Rectal smooth muscle tissue (tissue), 1 donor: ENCODE data around the gene PRB3.

Source experiments
- H3K27ac ChIP-seq: one replicate; pipeline ENCODE4 v1.7.0; 2013; ENCODE audit warnings: low read depth, low read length, inconsistent platforms
- H3K27me3 ChIP-seq: one replicate; pipeline ENCODE4 v1.7.0; 2013; ENCODE audit warnings: low read length; ENCODE audit not compliant: control insufficient read depth, insufficient read depth
- H3K36me3 ChIP-seq: one replicate; pipeline ENCODE4 v1.7.0; 2013; ENCODE audit warnings: low read length; ENCODE audit not compliant: control insufficient read depth, insufficient read depth
- H3K4me1 ChIP-seq: one replicate; pipeline ENCODE4 v1.7.0; 2013; ENCODE audit warnings: low read length; ENCODE audit not compliant: control insufficient read depth, insufficient read depth
- H3K4me3 ChIP-seq: one replicate; pipeline ENCODE4 v1.7.0; 2013; ENCODE audit warnings: low read length
- H3K9ac ChIP-seq: one replicate; pipeline ENCODE4 v1.7.0; 2013; ENCODE audit warnings: low read length

Gene PRB3

GRCh38 chr12:11269607-11270006, at the start of gene PRB3:
Gene PRB3 (minus strand): TSS chr12:11269707. CDS start chr12:11269669, 38 bp downstream.
- H3K36me3 ChIP-seq = no peaks in the 10 kb centered on the region
- no peaks in the 10 kb centered on the region for H3K4me1 ChIP-seq
- no peak within 1 kb of the TSS for H3K27ac ChIP-seq
- H3K4me3 ChIP-seq = no peak within 1 kb of the TSS
- H3K9ac ChIP-seq = no peak within 1 kb of the TSS
- H3K27me3 ChIP-seq = no peaks in the 10 kb centered on the region

GRCh38 chr12:11310336-11310735, 40.8 kb upstream of the PRB3 start, which contains the start of gene PRB4:
Gene PRB4 (minus strand): TSS chr12:11310436. CDS start chr12:11310398, 38 bp downstream.
- H3K9ac ChIP-seq = no peak within 1 kb of the TSS
- H3K4me1 ChIP-seq = no peaks in the 10 kb centered on the region
- no peak within 1 kb of the TSS for H3K27ac ChIP-seq
- no peak within 1 kb of the TSS for H3K4me3 ChIP-seq
- H3K36me3 ChIP-seq = no peaks in the 10 kb centered on the region
- H3K27me3 ChIP-seq = no peaks in the 10 kb centered on the region

- no peak overlapping the region for H3K9ac ChIP-seq
- H3K27ac ChIP-seq = no peak overlapping the region
- H3K4me1 ChIP-seq = no peaks in the 10 kb centered on the region
- no peaks in the 10 kb centered on the region for H3K27me3 ChIP-seq
- H3K4me3 ChIP-seq = no peak overlapping the region
- no peaks in the 10 kb centered on the region for H3K36me3 ChIP-seq
Observed at GRCh38 chr12:11307143-11307542, 37.6 kb upstream of the PRB3 start.

GRCh38 chr12:11273449-11273848, 3.9 kb upstream of the PRB3 start:
- H3K4me3 ChIP-seq = no peak overlapping the region
- H3K4me1 ChIP-seq = no peaks in the 10 kb centered on the region
- H3K36me3 ChIP-seq = no peaks in the 10 kb centered on the region
- H3K27ac ChIP-seq = no peak overlapping the region
- H3K9ac ChIP-seq = no peak overlapping the region
- H3K27me3 ChIP-seq = no peaks in the 10 kb centered on the region

GRCh38 chr12:11264501-11264900, 5.0 kb downstream of the PRB3 start:
- H3K4me1 ChIP-seq = no peaks in the 10 kb centered on the region
- no peak overlapping the region for H3K27ac ChIP-seq
- no peak overlapping the region for H3K4me3 ChIP-seq
- H3K27me3 ChIP-seq = no peaks in the 10 kb centered on the region
- H3K36me3 ChIP-seq = no peaks in the 10 kb centered on the region
- no peak overlapping the region for H3K9ac ChIP-seq

GRCh38 chr12:11246489-11246888, 23.0 kb downstream of the PRB3 start:
- H3K27ac ChIP-seq = no peak overlapping the region
- no peaks in the 10 kb centered on the region for H3K4me1 ChIP-seq
- no peak overlapping the region for H3K4me3 ChIP-seq
- no peaks in the 10 kb centered on the region for H3K36me3 ChIP-seq
- H3K9ac ChIP-seq = no peak overlapping the region
- H3K27me3 ChIP-seq = no peaks in the 10 kb centered on the region

GRCh38 chr12:11242656-11243055, 26.9 kb downstream of the PRB3 start:
- Histone ChIP-seq H3K9ac (no peak overlapping the region), H3K27ac (no peak overlapping the region), H3K4me3 (no peak overlapping the region), H3K4me1 (no peaks in the 10 kb centered on the region), H3K36me3 (no peaks in the 10 kb centered on the region), H3K27me3 (no peaks in the 10 kb centered on the region)

GRCh38 chr12:11240348-11240930, 29.1 kb downstream of the PRB3 start:
- H3K27me3 ChIP-seq = no peaks in the 10 kb centered on the region
- H3K4me3 ChIP-seq = no peak overlapping the region
- no peak overlapping the region for H3K27ac ChIP-seq
- H3K36me3 ChIP-seq = no peaks in the 10 kb centered on the region
- no peaks in the 10 kb centered on the region for H3K4me1 ChIP-seq
- no peak overlapping the region for H3K9ac ChIP-seq

GRCh38 chr12:11238275-11238674, 31.2 kb downstream of the PRB3 start:
- Histone ChIP-seq H3K27ac (no peak overlapping the region), H3K4me1 (no peaks in the 10 kb centered on the region), H3K9ac (no peak overlapping the region), H3K36me3 (no peaks in the 10 kb centered on the region), H3K27me3 (no peaks in the 10 kb centered on the region), H3K4me3 (no peak overlapping the region)

- Histone ChIP-seq H3K36me3 (no peaks in the 10 kb centered on the region), H3K27ac (no peak overlapping the region), H3K9ac (no peak overlapping the region), H3K4me3 (no peak overlapping the region), H3K27me3 (no peaks in the 10 kb centered on the region), H3K4me1 (no peaks in the 10 kb centered on the region)
Observed at GRCh38 chr12:11233532-11233931, 36.0 kb downstream of the PRB3 start.

- Histone ChIP-seq H3K27me3 (no peaks in the 10 kb centered on the region), H3K4me1 (no peaks in the 10 kb centered on the region), H3K36me3 (no peaks in the 10 kb centered on the region), H3K9ac (no peak overlapping the region), H3K4me3 (no peak overlapping the region), H3K27ac (no peak overlapping the region)
Observed at GRCh38 chr12:11228296-11228879, 41.1 kb downstream of the PRB3 start.

GRCh38 chr12:11227373-11227772, 42.1 kb downstream of the PRB3 start:
- no peaks in the 10 kb centered on the region for H3K27me3 ChIP-seq
- no peak overlapping the region for H3K4me3 ChIP-seq
- no peaks in the 10 kb centered on the region for H3K36me3 ChIP-seq
- no peak overlapping the region for H3K27ac ChIP-seq
- H3K4me1 ChIP-seq = no peaks in the 10 kb centered on the region
- no peak overlapping the region for H3K9ac ChIP-seq
